WI38 (cell line): ENCODE measurements around the gene MRNIP.

Experiments
- H3K4me3 ChIP-seq: 2 replicates; pipeline ENCODE4 v1.5.1; 2011; ENCODE audit warnings: low read depth, mild to moderate bottlenecking, control low read depth, low read length
- TF ChIP-seq, protein P1 (sequence below): IDR thresholded peaks from 2 replicates; pipeline ENCODE4 v1.5.1; 2012; ENCODE audit warnings: low read depth, mild to moderate bottlenecking, control low read depth, low read length

Gene MRNIP

DNA sequence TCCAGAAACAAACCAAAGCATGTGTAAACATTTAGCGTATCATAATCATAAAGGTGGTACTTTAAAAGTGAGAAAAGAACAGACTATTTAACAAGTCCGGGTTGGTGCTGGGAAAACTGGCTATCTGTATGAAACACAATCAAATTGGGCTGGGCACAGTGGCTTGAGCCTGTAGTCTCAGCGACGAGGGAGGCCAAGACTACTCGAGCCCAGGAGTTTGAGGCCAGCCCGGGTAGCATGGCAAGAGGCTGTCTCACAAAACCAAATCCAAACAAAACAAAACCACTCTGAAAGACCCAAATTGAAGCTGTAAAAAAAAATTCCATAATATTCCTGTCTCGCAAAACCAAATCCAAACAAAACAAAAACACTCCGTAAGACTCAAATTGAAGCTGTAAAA, 4.3 kb downstream of the MRNIP start:
- TF ChIP-seq, protein P1, sequence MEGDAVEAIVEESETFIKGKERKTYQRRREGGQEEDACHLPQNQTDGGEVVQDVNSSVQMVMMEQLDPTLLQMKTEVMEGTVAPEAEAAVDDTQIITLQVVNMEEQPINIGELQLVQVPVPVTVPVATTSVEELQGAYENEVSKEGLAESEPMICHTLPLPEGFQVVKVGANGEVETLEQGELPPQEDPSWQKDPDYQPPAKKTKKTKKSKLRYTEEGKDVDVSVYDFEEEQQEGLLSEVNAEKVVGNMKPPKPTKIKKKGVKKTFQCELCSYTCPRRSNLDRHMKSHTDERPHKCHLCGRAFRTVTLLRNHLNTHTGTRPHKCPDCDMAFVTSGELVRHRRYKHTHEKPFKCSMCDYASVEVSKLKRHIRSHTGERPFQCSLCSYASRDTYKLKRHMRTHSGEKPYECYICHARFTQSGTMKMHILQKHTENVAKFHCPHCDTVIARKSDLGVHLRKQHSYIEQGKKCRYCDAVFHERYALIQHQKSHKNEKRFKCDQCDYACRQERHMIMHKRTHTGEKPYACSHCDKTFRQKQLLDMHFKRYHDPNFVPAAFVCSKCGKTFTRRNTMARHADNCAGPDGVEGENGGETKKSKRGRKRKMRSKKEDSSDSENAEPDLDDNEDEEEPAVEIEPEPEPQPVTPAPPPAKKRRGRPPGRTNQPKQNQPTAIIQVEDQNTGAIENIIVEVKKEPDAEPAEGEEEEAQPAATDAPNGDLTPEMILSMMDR: no peak

DNA sequence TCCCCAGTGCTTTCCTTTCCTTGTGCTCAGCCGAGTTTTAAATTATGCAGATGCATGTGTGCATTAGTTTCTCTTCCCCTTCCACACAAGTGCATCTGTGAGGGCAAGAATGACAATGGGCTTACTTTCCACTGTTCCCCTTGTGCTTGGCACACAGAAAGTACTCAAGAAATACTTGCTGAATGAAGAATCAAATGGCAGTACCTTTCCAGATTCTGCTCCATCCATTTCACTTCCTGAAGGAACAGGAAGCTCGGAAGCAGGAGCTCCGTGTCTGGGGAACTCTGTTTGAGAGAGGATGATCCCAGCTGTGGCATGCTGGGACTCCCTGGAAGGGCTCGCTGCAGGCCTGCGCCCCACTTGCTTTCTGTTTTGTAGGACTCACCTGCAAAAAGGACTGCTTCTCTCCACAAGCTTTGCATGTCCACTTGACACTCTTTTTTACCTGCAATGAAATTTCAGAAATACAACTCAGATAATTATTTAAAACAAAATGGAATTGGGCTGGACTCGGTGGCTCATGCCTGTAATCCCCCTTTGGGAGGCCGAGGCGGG, 5.5 kb downstream of the MRNIP start:
- TF ChIP-seq, protein P1: no peak
- no peak overlapping the region for H3K4me3 ChIP-seq

More for the DNA sequence above, 4.3 kb downstream of the MRNIP start:
- H3K4me3 ChIP-seq: no peak overlapping the region

DNA sequence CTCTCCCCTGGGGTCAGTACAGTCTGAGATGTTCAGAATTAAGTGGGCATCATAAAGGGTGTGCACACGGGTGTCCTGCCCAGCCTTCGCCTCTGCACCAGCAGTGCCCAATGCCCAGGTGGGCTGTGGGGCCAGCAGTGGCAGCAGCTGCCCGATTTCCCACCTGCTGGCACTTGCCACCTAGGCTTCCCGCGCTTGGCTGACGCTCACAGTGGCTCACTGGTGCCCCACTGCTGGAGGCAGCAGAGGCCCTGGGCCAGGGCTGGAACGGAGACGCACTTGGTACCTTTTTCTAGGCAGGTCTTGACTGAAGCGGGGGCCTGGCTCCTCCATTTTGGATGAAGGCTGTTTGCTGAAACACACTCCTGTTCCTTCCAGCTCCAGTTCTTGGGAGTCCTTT, 17.0 kb downstream of the MRNIP start:
- TF ChIP-seq, protein P1: no peak
- no peak overlapping the region for H3K4me3 ChIP-seq

DNA sequence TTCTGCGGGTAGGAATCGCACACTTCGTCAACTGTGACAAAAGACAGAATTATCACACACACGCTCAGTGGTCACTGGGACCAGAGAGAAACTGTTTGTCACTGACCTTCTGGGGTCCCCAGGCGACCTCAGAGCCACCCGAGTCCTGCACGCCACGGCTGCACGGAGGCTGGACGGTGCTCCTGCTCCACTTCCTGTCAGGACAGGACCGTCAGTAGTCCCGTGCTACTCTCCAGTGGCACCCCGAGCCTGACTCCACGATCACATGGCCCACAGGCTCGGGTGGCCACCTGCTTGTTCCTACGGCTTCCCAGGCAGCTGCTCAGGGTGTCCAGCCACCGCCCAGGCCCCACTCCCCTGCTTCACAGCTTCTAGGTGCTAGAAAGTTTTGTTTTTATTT, 17.9 kb downstream of the MRNIP start:
- TF ChIP-seq, protein P1: no peak

DNA sequence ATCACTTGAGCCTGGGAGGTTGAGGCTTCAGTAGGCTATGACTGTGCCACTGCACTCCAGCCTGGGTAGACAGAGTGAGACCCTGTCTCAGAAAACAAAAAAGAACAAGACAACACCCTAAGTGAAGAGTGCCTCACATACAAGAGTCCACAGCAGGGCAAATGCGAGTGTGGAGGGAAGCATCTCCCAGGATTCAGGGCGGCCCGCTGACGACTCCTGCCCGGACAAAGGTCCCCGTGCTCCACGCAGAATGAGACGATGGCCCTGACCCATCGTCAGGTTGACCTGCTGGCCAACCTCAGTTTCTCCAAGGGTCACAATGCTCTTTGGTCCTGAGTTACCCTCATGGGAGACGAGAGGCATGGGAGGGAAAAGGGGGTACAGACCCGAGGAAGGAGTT, 18.3 kb downstream of the MRNIP start:
- H3K4me3 ChIP-seq: no peak overlapping the region
- TF ChIP-seq, protein P1: no peak

More for the DNA sequence above, 17.9 kb downstream of the MRNIP start:
- H3K4me3 ChIP-seq: no peak overlapping the region

DNA sequence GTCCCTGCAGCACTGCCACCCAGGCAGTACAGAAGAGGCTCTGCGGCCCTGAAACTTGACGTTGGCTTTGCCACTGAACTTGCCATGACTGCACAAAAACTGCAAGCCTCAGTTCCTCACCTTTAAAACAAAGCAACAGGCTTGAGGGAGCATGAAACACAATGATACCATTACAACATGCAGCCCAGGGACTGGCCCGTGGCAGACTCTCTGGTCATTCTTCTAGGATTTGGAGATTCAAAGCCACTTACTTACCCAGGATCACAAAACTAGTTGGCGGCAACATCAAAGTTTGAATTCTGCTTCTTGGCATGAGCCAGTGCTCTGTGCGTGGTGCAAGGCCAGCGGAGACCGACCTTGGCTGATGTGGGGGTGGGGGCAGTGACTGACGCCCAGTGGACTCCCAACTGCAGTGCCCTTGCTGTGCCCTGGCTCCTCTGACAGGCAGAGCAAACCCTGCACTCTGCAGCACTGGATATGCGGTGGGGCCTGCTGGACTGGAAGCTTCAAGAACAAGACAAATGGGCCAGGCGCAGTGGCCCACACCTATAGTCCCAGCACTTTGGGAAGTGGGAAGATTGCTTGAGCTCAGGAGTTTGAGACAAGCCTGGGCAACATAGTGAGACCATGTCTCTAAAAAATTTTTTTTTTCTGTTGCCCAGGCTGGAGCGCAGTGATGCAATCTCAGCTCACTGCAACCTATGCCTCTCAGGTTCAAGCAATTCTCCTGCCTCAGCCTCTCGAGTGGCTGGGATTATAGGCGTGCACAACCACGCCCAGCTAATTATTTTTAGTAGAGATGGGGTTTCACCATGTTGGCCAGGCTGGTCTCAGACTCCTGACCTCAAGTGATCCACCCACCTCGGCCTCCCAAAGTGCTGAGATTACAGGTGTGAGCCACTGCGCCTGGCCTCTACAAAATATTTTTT, 19.0 kb downstream of the MRNIP start:
- TF ChIP-seq, protein P1: no peak

More for the DNA sequence above, 19.0 kb downstream of the MRNIP start:
- no peak overlapping the region for H3K4me3 ChIP-seq
